Activated CD4-positive, alpha-beta T cell treated with anti-CD3 and anti-CD28 coated beads for 4 hours (primary cell): Measurements from ENCODE around the gene PLA2G4C.
"Not testable (repeated sequence)": the region's sequence is repeated elsewhere in the genome, so short reads cannot be mapped to it uniquely, and the experiment has no call there.

Experiments
- DNase-seq, 2 donors: peaks; one replicate each; pipeline ENCODE4 v3.0.0-alpha.2; 2020

Gene PLA2G4C

DNA sequence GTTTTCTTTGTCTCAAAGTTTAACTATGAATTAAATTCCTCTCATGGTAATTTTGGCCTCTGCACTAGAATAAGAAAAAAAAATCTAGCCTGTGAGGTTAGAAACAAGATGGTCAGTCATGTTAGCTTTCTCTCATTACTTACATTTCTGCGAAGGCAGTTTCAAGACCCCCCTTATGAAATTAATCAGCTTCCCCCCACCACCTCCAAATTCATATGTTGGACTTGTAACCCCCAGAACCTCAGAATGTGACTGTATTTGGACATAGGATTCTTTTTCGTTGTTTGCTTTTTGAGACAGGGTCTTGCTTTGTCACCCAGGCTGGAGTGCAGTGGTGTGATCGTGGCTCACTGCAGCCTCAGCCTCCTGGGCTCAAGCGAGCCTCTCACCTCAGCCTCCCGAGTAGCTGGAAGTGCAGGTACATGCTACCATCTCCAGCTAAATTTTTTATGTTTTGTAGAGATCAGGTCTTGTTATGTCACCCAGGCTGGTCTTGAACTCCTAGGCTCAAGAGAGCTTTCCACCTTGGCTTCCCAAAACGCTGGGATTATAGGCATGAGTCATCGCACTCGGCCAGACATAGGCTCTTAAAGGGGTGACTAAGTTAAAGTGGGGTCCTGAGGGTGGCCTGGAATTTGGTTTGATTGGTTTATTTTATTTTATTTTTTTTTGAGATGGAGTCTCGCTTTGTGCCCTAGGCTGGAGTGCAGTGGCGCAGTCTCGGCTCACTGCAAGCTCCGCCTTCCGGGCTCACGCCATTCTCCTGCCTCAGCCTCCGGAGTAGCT, 1.4 kb downstream of the PLA2G4C start:
- no peak for DNase-seq

DNA sequence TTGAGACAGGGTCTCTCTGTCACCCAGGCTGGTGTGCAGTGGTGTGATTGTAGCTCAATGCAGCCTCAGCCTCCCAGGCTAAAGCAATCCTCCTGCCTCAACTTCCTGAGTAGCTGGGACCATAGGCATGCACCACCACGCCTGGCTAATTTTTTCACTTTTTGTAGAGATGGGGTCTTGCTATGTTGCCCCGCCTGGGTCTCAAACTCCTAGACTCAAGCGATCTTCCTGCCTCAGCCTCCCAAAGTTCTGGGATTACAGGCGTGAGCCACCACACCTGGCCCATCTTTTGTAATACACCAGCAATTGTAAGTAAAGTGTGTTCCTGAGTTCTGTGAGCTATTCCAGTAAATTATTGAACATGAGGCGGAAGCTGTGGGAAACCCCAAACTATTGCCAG, 6.7 kb downstream of the PLA2G4C start:
- DNase-seq, result no peak

DNA sequence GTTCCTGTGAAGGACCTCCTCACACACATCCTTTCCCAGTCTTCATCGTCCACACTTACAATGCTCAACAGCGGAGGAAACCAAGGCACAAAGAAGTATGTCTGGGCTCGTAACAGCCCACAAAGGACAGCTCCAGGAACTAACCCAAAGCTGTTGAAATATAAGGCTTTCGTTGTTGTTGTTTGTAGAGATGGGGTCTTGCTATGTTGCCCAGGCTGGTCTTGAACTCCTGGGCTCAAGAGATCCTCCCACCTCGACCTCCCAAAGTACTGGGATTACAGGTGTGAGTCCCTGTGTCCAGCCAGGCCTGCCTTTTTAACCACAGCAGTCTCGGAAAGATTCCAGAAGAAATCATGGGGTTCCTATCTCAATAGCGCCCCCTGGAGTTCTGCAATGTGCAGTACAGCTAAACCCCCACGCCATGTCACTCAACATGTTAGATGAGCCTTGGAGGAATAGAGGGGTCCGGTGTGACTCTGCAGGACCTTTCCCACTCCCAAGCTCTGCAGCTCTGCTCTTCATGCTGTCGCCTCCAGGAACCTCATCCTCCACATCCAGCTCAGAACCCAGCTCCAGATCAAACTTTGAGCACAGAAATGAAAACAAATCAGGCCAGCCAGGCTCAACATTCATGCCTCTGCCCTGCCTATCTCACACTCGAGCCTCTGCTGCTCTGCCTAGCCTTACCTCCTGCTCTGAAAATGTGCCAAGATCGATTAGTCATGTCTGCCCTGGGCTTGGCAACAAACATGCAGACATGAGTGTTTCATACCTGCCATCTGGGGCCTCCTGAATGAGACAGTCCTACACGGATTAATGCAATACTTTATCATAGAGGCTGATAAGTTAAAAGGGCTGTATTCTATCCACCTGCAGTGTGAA, 7.5 kb downstream of the PLA2G4C start:
- DNase-seq, result peak; percentile 23 to 35

DNA sequence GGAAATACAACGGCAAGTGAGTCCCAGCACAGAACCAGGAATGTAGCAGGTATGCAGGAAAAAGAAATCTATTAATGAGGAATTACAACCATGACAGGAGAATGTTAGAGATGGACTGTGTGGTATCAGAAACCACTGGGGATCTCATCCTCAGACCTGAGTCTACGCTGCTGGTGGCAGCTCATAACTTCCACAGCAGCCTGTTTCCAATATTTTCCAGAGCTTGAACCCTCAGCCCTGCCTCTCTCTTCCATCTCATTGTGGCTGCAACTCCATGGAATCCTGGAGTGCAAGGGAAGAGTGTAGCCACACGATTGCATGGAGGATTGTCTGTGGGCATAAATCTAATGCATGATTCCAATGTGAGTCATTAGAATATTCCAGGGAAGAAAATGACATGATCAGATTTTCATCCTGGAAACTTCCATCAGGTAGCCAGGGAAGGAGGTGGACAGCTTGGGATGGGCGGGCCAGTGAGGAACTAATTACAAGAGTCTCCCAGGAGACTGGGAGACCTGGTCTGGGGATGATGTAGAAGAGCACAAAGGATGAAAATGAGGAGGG, 14.9 kb downstream of the PLA2G4C start:
- DNase-seq, result no peak

DNA sequence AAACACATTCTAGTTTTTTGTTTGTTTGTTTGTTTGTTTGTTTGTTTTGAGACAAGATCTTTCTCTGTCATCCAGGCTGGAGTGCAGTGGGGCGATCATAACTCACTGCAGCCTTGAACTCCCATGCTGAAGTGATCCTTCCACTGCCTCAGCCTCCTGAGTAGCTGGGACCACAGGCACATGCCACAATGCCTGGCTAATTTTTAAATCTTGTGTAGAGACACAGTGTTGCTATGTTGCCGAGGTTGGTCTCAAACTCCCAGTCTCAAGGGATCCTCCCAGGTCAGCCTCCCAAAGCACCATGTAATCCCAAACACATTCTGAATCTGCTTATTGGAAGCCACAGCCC, 15.8 kb downstream of the PLA2G4C start:
- DNase-seq, result no peak

DNA sequence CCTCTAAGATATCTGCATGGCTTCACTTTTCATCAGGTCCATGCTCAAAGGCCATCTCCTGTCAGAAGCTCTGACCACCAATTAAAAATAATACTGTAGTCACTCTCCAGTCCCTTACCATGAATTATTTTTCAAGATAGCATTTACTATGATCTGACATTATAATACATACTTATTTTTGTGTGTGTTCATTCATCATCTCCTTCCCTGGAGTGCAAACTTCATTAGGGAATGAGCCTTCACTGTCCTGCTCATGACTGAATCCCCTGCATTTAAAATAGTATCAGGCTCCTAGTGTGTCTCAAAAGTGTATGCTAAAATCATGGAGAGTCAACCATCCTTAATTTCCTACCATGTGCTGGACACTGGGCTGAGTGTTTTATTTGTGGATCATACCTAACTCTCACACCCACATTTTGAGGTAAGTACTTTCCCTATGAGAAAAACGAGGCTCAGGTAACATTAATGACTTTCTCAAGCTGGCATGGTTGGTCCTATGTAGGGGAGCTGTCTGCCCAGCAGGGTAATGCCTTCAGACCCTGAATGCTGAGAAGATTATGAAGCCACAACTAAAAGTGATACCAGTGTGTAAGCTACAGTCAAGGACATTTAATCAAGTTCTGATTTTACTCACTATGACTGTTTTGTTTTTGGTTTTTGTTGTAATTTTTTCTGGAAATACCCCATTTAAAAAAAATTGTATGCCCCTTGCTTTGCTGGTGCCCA, 16.3 kb downstream of the PLA2G4C start:
- DNase-seq, result no peak

DNA sequence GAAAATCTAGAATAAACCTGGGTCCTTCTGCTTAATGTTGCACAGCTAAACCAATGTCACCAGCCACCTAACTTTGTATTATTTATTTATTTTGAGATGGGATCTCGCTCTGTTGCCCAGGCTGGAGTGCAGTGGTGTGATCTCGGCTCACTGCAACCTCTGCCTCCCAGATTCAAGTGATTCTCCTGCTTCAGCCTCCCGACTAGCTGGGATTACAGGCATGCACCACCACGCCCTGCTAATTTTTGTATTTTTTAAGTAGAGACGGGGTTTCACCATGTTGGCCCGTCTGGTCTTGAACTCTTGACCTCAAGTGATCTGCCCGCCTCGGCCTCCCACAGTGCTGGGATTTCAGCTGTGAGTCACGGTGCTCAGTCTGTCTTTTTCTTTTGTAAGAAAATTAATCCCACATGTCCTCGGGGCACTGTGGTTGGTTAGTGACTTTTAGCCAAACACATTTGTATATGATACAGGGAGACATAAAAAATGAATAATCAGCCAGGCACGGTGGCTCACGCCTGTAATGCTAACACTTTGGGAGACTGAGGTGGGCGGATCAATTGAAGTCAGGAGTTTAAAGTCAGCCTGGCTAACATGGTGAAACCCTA, 19.4 kb downstream of the PLA2G4C start:
- not testable (repeated sequence) for DNase-seq

DNA sequence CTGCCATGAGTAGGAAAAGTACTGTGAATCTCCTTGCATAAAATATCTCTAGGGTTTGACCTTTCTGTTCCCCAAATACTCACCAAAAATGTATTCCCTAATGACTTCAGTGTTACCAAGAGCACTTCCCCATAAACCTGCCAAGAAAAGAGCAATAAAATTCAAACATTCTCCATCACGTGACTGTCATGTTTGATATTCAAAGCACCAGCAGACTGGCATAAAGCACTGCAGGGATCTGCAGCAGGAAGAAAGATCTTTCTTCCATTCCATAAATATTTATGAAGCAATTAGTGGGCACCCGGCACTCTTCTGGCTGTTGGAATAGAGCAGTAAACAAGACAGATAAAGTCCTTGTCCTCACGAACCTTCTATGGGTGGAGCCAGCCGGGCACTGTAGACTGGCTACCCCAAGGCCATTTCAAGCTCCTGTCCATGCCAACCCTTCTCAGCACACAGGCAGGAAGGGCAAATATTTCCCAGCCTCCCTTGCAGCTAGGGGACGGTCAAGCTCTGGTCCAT, 20.3 kb downstream of the PLA2G4C start:
- DNase-seq, result no peak

DNA sequence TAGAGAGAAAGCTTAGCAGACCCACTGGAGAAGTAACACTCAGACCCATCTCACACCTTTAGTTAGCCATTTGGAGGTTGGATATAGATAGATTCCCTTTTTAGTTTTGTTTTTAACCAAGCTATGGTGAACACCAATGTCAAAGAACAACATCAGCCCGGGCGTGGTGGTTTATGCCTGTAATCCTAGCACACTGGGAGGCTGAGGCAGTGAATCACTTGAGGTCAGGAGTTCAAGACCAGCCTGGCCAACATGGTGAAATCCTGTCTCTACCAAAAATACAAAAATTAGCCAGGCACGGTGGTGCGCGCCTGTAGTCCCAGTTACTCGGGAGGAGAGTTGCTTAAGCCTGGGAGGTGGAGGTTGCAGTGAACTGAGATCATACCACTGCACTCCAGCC, 21.6 kb downstream of the PLA2G4C start:
- DNase-seq, result not testable (repeated sequence)

DNA sequence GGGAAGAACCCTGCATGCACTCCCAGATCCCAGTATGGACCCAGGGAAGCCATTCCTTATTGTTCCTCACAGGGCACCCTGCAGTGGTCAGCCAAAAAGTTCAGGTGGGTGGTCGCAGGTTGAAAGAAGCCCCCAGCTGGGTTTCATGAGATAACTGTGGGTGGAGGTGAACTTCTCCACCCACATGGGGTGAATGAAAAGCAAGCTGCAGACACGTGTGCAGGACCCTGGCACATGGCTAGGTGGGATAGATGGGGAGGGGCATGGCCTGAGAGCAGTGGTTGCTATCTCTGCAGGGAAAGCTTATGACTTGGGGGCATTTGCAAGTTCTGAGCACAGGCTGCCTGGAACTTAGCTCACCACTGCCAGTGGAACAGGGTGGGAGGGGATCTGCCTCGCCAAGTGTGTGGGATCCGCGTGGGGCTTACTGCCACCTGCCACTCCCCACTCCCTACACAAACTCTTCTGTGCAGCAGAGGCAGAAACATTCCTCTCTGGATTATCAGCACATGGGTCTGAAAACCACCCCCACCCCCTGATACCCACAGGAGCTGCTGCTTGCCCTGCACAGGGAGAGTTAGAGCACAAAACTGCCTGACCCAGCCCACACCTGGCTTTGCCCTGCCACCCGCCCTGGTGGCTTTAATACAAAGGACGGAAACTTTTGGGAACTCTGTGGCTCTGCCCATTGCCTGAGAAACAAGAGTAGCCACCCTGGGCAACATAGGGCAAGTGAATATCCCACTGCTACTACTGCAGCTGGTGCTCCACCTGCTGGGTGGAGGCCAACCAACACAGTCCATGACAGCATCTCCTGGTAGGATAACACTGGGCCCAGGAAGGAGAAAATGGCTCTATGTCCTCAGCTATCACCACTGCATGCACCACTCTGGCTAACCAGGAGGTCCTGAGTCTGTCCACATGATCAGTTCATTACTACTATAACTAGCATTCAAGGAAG, 24.4 kb downstream of the PLA2G4C start:
- no peak for DNase-seq

DNA sequence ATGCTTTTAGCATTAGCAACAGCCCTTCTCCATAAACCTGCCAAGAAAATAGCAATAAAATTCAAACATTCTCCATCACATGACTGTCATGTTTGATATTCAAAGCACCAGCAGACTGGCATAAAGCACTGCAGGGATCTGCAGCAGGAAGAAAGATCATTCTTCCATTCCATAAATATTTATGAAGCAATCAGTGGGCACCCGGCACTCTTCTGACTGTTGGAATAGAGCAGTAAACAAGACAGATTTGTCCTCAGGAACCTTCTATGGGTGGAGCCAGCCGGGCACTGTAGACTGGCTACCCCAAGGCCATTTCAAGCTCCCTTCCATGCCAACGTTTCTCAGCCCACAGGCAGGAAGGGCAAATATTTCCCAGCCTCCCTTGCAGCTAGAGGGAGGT, 25.5 kb downstream of the PLA2G4C start:
- DNase-seq, result no peak

DNA sequence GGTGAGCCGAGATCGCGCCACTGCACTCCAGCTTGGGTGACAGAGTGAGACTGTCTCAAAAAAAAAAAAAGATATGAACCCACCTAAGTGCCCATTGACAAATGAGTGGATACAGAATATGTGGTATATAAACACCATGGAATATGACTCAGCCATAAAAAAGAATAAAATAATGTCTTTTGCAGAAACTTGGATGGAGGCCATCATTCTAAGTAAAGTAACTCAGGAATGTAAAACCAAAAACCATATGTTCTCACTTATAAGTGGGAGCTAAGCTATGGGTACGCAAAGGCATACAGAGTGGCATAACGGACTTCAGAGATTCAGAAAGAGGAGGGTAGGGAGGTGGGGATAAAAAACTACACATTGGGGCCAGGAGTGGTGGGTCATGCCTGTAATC, 29.5 kb downstream of the PLA2G4C start:
- DNase-seq, result no peak

DNA sequence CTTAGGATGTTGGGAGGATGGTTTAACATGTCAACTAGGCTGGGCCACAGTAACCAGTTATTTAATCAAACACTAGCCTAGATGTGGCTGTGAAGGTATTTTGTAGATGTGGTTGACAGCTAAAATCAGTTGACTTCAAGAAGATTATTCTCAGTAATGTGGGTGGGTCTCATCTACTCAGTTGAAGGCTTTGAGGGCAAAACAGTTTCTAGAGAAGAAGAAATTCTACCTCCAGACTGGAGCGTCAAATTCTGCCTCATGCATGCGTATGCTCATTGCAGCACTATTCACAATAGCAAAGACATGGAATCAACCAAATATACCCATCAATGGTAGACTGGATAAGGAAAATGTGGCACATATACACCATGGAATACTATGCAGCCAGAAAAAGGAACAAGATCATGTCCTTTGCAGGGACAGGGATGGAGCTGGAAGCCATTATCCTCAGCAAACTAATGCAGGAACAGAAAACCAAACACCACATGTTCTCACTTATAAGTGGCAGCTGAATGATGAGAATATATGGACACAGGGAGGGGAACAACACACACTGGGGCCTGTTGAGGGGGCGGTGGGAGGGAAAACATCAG, 40.3 kb downstream of the PLA2G4C start:
- not testable (repeated sequence) for DNase-seq

DNA sequence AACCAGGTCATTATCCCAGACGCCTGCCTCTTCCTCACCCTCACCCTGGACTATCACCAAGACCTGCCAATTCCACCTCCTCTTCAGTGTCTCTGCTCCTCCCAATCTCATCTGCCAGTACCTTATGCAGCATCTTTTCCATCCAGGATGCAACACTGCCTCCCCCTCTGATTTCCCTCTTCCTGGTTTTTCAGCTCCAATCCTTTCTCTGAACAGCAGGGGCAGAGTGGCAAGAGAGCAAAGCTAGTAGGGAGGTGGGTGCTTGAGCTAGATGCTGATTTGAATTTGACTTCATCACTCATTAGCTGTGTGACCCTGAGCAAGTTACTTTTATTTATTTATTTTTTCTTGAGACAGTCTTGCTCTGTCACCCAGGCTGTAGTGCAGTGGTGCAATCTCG, 41.2 kb downstream of the PLA2G4C start:
- no peak for DNase-seq

DNA sequence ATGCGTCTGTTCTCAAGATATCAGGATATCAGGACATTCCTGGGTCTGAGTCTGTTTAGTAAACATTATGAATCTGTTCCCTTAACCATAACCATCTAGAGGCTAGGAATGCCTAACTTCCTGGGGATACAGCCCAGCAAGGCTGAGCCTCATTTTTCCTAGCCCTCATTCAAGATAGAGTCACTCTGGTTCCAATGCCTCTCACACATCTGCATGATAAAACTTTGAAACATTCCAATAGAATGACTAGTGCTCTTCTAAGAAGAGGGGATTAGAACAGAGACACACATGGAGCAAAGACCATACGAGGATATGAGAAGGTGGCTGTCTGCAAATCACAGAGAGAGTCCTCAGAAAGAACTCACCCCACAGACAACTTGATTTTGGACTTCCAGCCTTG, 46.1 kb downstream of the PLA2G4C start:
- no peak for DNase-seq

DNA sequence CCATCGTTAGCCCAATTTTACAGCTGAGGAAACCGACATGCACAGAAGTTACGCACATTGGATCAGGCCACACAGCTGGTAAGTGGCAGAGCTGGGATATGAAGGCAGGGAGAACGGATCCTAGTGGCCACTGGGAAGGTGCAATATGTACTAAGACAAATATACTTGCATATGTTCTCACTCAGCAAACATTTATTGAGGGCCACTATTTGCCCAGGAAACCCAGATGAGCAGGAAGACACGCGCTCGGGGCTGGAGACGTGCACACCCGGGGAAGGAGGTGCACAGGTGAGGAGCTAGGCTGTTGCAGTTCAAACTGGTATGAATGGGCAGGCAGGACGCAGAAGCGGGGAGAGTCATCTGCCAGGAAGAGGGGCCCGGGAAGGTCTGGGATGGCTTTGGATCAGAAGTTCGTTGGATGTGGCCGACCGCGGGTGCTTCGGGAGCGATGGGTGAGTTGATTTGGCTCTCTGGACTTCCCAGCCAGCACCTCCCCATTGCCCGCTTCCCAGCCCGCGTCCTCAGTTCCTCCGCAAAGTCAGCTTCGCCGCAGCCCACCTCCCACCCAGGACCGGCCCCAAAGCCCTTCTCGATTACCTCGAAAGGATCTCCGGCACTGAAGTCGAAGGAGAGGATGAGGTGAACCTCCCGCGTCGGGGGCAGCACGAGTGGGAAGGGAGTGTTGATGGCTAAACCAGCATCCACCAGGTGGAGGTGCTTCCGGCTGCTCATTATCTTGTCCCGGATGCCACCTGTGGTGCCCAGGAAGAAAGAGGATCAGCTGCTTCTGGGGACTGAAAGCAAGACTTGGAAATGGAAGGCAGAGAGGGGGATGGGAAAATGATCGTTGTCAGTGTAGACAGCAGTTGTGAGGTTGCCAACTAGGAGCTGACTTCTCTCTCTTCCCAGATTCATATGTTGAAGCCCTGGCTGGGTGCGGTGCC, 48.9 kb downstream of the PLA2G4C start:
- no peak for DNase-seq

DNA sequence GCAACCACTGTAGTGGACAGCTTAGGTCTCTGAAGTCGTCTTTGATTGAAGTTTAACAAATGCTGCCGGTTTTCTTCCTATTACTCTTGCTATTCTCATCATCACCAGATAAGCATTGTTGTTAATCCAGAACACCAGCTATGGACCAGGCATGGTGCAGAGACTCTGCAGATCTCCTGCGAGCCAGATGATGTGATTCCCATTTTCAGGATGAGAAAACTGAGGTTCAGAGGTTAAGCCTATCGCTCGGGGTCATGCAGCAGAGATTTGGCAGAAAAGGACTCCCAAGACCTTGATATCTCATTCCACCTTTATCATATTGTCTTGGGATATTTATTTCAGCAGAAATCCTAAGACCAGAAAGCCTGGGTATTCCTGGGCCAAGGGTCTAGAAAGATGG, 50.2 kb downstream of the PLA2G4C start:
- DNase-seq, result no peak

DNA sequence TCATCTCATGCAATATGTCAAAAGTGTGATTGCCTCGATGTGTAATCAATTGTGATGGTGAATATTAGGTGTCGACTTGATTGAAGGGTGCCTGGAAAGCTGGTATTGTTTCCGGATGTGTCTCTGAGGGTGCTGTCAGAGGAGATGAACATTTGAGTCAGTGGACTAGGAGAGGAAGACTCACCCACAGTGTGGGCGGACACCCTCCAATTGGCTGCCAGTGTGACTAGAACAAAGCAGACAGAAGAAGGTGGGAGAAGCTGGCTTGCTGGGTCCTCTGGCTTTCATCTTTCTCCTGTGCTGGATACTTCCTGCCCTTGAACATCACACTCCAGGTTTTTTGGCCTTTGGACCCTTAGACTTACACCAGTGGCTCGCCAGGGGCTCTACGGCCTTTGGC, 51.3 kb downstream of the PLA2G4C start:
- no peak for DNase-seq

DNA sequence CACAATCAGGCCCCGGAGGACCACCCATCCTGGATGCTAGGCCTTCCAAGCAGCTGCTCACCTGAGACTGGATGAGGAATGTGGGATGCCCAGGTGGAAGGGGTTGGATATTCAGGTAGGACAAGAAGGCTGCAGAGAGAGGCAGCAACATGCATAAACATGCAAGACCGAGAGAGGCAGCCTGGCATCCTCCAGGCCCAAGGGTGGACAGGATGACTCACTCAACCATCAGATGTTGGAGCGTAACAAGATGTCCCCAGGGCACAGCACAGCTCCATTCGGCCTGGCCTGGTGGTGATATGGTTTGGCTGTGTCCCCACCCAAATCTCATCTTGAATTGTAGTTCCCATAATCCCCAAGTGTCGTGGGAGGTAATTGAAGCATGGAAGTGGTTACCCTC, 56.8 kb downstream of the PLA2G4C start:
- DNase-seq, result no peak

DNA sequence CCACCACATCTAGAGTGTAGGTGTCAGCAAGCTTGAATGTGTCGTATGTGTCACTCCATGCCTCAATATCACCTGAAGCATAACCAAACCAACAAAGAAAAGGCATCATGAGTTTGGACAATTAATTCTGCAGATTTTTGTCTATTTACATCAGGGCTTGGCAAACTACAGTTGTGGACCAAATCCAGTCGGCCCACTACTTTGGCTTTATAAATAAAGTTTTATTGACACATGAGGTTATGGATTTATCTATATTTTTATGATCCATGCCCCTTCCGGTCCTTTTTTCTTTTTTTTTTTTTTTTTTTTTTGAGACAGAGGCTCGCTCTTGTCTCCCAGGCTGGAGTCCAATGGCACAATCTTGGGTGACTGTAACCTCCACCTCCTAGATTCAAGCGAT, 57.5 kb downstream of the PLA2G4C start:
- DNase-seq, result no peak
